GM19324 (cell line): Measurements from ENCODE around the gene TMEM44.
"Not testable (repeated sequence)": the region's sequence is repeated elsewhere in the genome, so short reads cannot be mapped to it uniquely, and the experiment has no call there.

Experiments used
- ATAC-seq: cut with Tn5 transposase; IDR thresholded peaks from one replicate; pipeline ENCODE4 v1.9.1; 2021; ENCODE audit warnings: mild to moderate bottlenecking, moderate library complexity; ENCODE audit not compliant: unreplicated experiment, low FRiP score

Gene TMEM44

GRCh38 chr3:194560047-194560446, 73.2 kb downstream of the TMEM44 start:
- ATAC-seq, result no peak

- no peak for ATAC-seq
Observed at GRCh38 chr3:194559530-194559929, 73.7 kb downstream of the TMEM44 start.

- no peak for ATAC-seq
Observed at GRCh38 chr3:194556086-194557056, 76.8 kb downstream of the TMEM44 start.

GRCh38 chr3:194555175-194556062, 77.8 kb downstream of the TMEM44 start:
- ATAC-seq, result no peak

GRCh38 chr3:194554473-194555123, 78.6 kb downstream of the TMEM44 start:
- no peak for ATAC-seq

- ATAC-seq, result no peak
Observed at GRCh38 chr3:194552327-194552949, 80.8 kb downstream of the TMEM44 start.

- no peak for ATAC-seq
Observed at GRCh38 chr3:194549853-194550252, 83.4 kb downstream of the TMEM44 start.

GRCh38 chr3:194548346-194549321, 84.6 kb downstream of the TMEM44 start:
- ATAC-seq, result no peak

GRCh38 chr3:194547042-194547441, 86.2 kb downstream of the TMEM44 start:
- ATAC-seq, result no peak

GRCh38 chr3:194545538-194545937, 87.7 kb downstream of the TMEM44 start:
- not testable (repeated sequence) for ATAC-seq

- no peak for ATAC-seq
Observed at GRCh38 chr3:194543550-194543949, 89.7 kb downstream of the TMEM44 start.

GRCh38 chr3:194541483-194541882, 91.7 kb downstream of the TMEM44 start:
- ATAC-seq, result no peak

- no peak for ATAC-seq
Observed at GRCh38 chr3:194540274-194540905, 92.8 kb downstream of the TMEM44 start.

- no peak for ATAC-seq
Observed at GRCh38 chr3:194539498-194539897, 93.7 kb downstream of the TMEM44 start.

- no peak for ATAC-seq
Observed at GRCh38 chr3:194537732-194538247, 95.4 kb downstream of the TMEM44 start.
